ENCODE measurements around the gene CRLF2. TPM values are rescaled to one million over a fixed set of nuclear protein-coding genes. Genes with fewer than 3 reads are reported as not detected.

The CRLF2 gene
- total and polyA plus RNA-seq, 12 donors, result not detected

GRCh38 chrX:1144293-1144692 lies 68.2 kb downstream of the CRLF2 start:
- DNase-seq, result peak in 1 of 7 donors; percentile 50

More at GRCh38 chrX:1144293-1144692, 68.2 kb downstream of the CRLF2 start:
- intact Hi-C loops (cut with DNase I), result no loop called here
- no peak for TF ChIP-seq POLR2A (IDR thresholded peaks at IDR 0.05)
- TF ChIP-seq CTCF (IDR thresholded peaks at IDR 0.05), result no peak
- no peaks in the 10 kb centered on the region for H3K36me3 ChIP-seq (replicated peaks in 1 of 2)
- H3K4me3 ChIP-seq, result no peak overlapping the region
- no peaks in the 10 kb centered on the region for H3K9me3 ChIP-seq (replicated peaks in 1 of 3)
- H3K27me3 ChIP-seq, result peaks cover 6% of the 10 kb centered on the region
- WGBS, 4 donors, result 55 to 69% (median 66%) methylated on average over 11 of the region's 11 CpGs
- no peak overlapping the region for H3K27ac ChIP-seq
- no peaks in the 10 kb centered on the region for H3K4me1 ChIP-seq (replicated peaks in 1 of 2)

Other genes starting within 250 kb of the CRLF2 start
- gene CSF2RA, start 56.2 kb upstream of the CRLF2 start, total RNA-seq, result 10 to 100 TPM in 4 of 9 donors, 1 to 10 TPM in 5; 2.0 to 14.0 (median 9.6) TPM
- gene CSF2RA, start 56.2 kb upstream of the CRLF2 start, polyA plus RNA-seq, result 10 to 100 TPM in 1 of 3 donors, 1 to 10 TPM in 2; 3.1 to 11.3 (median 5.2) TPM
- gene IL3RA, start 124.1 kb upstream of the CRLF2 start, total RNA-seq, result 1 to 10 TPM; 1.4 to 5.0 (median 2.7) TPM
- gene IL3RA, start 124.1 kb upstream of the CRLF2 start, polyA plus RNA-seq, result 1 to 10 TPM; 3.6 to 7.4 (median 5.6) TPM
- 100 to 1,000 TPM; 183 to 509 (median 387) TPM for gene SLC25A6, start 179.5 kb upstream of the CRLF2 start, total RNA-seq
- gene SLC25A6, start 179.5 kb upstream of the CRLF2 start, polyA plus RNA-seq, result 100 to 1,000 TPM; 191 to 462 (median 276) TPM
- 10 to 100 TPM in 8 of 9 donors, 1 to 10 TPM in 1; 7.9 to 35.5 (median 31.0) TPM for gene ASMTL, start 240.3 kb upstream of the CRLF2 start, total RNA-seq
- 10 to 100 TPM; 15.9 to 31.3 (median 29.1) TPM for gene ASMTL, start 240.3 kb upstream of the CRLF2 start, polyA plus RNA-seq